GM04504 (cell line): ENCODE results near the gene PPIL1.
"Not testable (repeated sequence)": the region's sequence is repeated elsewhere in the genome, so short reads cannot be mapped to it uniquely, and the experiment has no call there.

Source experiments
- DNase-seq: peaks from one replicate; pipeline ENCODE4 v3.0.0-alpha.2; 2012; ENCODE audit warnings: low read depth

The PPIL1 gene

DNA sequence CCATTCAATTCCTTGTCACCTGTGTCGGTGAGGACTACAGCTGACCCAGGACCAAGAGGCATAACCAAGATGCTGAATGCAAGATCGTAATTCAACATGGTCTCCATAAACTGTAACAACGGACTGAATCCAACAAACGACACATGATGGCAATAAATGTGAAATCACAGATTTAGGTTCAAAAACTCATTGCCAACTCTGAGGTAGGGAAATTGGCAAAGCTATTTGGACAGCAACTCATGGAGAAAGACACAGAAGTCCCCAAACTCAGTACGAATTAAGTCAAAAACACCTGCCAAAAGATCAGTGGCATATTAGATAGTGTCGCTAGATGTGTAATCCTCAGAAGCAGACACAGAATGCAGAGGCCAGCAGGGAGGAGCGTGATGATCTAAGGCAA is 60.4 kb downstream of the PPIL1 start:
- DNase-seq = no peak

- DNase-seq = no peak
These were observed 61.1 kb downstream of the PPIL1 start for GRCh38 chr6:36813526-36813925.

DNA sequence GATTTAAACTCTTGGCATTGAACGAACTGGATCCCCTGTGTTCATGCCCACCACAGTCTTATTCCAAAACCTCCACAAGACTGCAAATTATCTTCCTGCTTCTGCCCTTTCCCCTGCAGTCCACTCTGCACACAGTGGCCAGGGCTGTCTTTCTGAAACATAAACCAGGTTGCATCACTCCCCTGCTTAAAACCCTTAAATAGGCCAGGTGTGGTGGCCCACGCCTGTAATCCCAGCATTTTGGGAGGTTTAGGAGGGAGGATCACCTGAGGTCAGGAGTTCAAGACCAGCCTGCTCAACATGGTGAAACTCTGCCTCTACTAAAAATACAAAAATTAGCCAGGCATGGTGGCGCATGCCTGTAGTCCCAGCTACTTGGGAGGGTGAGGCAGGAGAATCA is 61.6 kb downstream of the PPIL1 start:
- DNase-seq = not testable (repeated sequence)

GRCh38 chr6:36809941-36810803 is 64.4 kb downstream of the PPIL1 start:
- DNase-seq = no peak

GRCh38 chr6:36809156-36809555 is 65.4 kb downstream of the PPIL1 start:
- no peak for DNase-seq

- no peak for DNase-seq
These were observed 66.0 kb downstream of the PPIL1 start for GRCh38 chr6:36808634-36809033.

GRCh38 chr6:36807750-36808149 is 66.9 kb downstream of the PPIL1 start:
- no peak for DNase-seq

GRCh38 chr6:36807143-36807542 is 67.5 kb downstream of the PPIL1 start:
- no peak for DNase-seq

GRCh38 chr6:36805917-36806316 is 68.7 kb downstream of the PPIL1 start:
- no peak for DNase-seq

DNA sequence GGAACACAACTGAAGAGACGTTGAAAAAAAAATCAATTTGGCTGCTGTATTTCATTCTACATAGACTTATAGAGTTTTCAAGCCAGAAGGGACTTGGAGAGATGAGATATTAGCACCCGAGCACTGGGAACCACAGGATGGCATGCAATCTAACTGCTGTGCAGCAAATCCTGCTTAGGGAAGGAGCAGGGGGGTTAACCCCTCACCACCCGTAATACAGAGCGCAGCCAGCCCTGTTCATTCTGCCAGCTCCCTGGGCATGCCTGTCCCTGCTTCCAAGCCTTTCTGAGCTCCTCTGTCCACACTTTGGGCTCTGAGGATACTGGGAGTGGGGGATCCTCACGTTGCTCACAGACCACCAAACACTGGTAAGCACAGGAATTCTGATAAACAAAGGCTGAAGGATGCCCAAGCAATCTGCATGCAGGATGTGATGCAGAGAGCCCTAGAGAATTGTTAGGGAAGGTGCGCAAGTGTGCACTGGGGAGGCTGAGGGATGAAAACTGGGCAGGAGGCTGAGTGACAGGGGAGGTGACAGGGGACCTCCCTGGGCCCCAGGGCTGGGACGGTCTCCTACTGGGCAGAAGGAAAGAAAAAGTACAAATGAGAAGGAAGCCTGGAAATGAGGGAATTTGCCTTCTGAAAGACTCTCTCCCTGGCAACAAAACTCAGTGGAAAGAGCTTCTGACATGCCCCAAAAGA is 69.4 kb downstream of the PPIL1 start:
- DNase-seq = no peak
